ENCODE measurements around the gene MCF2L.

- TF ChIP-seq ZFP3 (CRISPR knock-in tag; IDR thresholded peaks at IDR 0.05) = no peak
- no peak for TF ChIP-seq TCF4 (CRISPR knock-in tag; IDR thresholded peaks at IDR 0.05; ENCODE audit: borderline replicate concordance)
- no peak for TF ChIP-seq GLIS3 (CRISPR knock-in tag; IDR thresholded peaks at IDR 0.05)
- TF ChIP-seq BACH2 (CRISPR knock-in tag; IDR thresholded peaks at IDR 0.05; ENCODE audit: borderline replicate concordance) = no peak
- TF ChIP-seq ISL1 (CRISPR knock-in tag; IDR thresholded peaks at IDR 0.05) = no peak
- TF ChIP-seq ZNF8 (CRISPR knock-in tag; IDR thresholded peaks at IDR 0.05) = no peak
- no peak for TF ChIP-seq CSDC2 (CRISPR knock-in tag; IDR thresholded peaks at IDR 0.05)
- TF ChIP-seq RARB (CRISPR knock-in tag; IDR thresholded peaks at IDR 0.05) = no peak
- no peak for TF ChIP-seq ESRRG (CRISPR knock-in tag; IDR thresholded peaks at IDR 0.05)
- no peak for TF ChIP-seq PATZ1 (CRISPR knock-in tag; IDR thresholded peaks at IDR 0.05; ENCODE audit: borderline replicate concordance)
- no peak for TF ChIP-seq ZFP30 (CRISPR knock-in tag; IDR thresholded peaks at IDR 0.05)
- no peak for TF ChIP-seq CSRNP3 (CRISPR knock-in tag; IDR thresholded peaks at IDR 0.05)
- TF ChIP-seq TSHZ2 (CRISPR knock-in tag; IDR thresholded peaks at IDR 0.05) = no peak
Measured at GRCh38 chr13:113116871-113117271, 147.9 kb downstream of the MCF2L start.
